GM12878 (cell line): ENCODE results near the gene GPSM1. TPM values are rescaled to one million over a fixed set of nuclear protein-coding genes. Genes with fewer than 3 reads are reported as not detected.

Source experiments
- ATAC-seq: fragments of 200-7000 bp; cut with Tn5 transposase; 3 replicates; pipeline ENCODE4 v1.9.1; 2020; ENCODE audit warnings: mild to moderate bottlenecking, moderate library complexity
- BruUV-seq: library from RNA; stranded (reverse); fragments of 400-500 nt; replicated peaks from 2 replicates; lab custom pipeline; 2021; lab: Mats Ljungman, UMichigan
- CTCF ChIA-PET: fragments of 300-600 bp; sonication (Branson Sonifier 250); formaldehyde crosslinking; extraction: SDS; loops from one replicate; lab custom pipeline; 2021; ENCODE audit warnings: inconsistent platforms; lab: Yijun Ruan, JAX
- POLR2A ChIA-PET: fragments of 350-600 bp; formaldehyde crosslinking; extraction: SDS; loops from one replicate; lab custom pipeline; 2021; ENCODE audit warnings: inconsistent platforms; lab: Charles Lee
- RAD21 ChIA-PET: fragments of 300-600 bp; sonication (Branson Sonifier 250); formaldehyde crosslinking; loops from one replicate; lab custom pipeline; 2023; ENCODE audit warnings: antibody characterized with exemption; ENCODE audit not compliant: unreplicated experiment; lab: Charles Lee
- SMC1A ChIA-PET: fragments of 300-600 bp; sonication (Branson Sonifier 250); formaldehyde crosslinking; loops from one replicate; lab custom pipeline; 2023; ENCODE audit not compliant: unreplicated experiment, uncharacterized antibody; lab: Charles Lee
- DNase-seq: peaks from one replicate; pipeline ENCODE4 v3.0.0-alpha.2; 2011; ENCODE audit warnings: low read depth, low spot score
- FAIRE-seq: peaks from 3 replicates; lab custom pipeline; 2011; peaks lifted over from hg19 to GRCh38; lab: Jason Lieb, UNC
- H2AFZ ChIP-seq: 2 replicates; pipeline ENCODE4 v1.6.0; 2011; ENCODE audit warnings: low read depth, low read length, control low read depth; ENCODE audit not compliant: control insufficient read depth
- H3K27ac ChIP-seq: 2 replicates; pipeline ENCODE4 v1.5.1; 2011; ENCODE audit warnings: control low read depth; ENCODE audit not compliant: control insufficient read depth, insufficient read depth
- H3K27me3 ChIP-seq, 2 experiments: replicated peaks in 1 of 2; 2 replicates each; pipeline versions ENCODE4 v1.6.0 to v1.6.1; 2011; ENCODE audit warnings: low read length in 1 of 2; ENCODE audit not compliant: control insufficient read depth in 2 of 2, insufficient read depth in 2 of 2
- H3K36me3 ChIP-seq, 2 experiments: 2 replicates each; pipeline ENCODE4 v1.5.1; 2011; ENCODE audit warnings: low read length in 1 of 2; ENCODE audit not compliant: control insufficient read depth in 2 of 2, insufficient read depth in 2 of 2
- H3K4me1 ChIP-seq: 2 replicates; pipeline ENCODE4 v1.6.1; 2011; ENCODE audit warnings: mild to moderate bottlenecking, low read length, moderate library complexity, mixed read lengths; ENCODE audit not compliant: control insufficient read depth, insufficient read depth
- H3K4me2 ChIP-seq: 2 replicates; pipeline ENCODE4 v1.6.0; 2011; ENCODE audit warnings: control low read depth; ENCODE audit not compliant: control insufficient read depth, insufficient read depth
- H3K4me3 ChIP-seq: fragments of 200-600 bp; sonication (generic); 2 replicates; pipeline ENCODE4 v1.5.1; 2016
- H3K79me2 ChIP-seq: 2 replicates; pipeline ENCODE4 v1.6.0; 2011; ENCODE audit warnings: low read length; ENCODE audit not compliant: control insufficient read depth, insufficient read depth
- H3K9ac ChIP-seq: 2 replicates; pipeline ENCODE4 v1.8.0; 2011; ENCODE audit warnings: low read length, control low read depth, mixed read lengths; ENCODE audit not compliant: control insufficient read depth, insufficient read depth
- H3K9me3 ChIP-seq: replicated peaks from 3 replicates; pipeline ENCODE4 v1.5.1; 2011; ENCODE audit warnings: mild to moderate bottlenecking, low read length; ENCODE audit not compliant: control insufficient read depth, insufficient read depth
- H4K20me1 ChIP-seq: 2 replicates; pipeline ENCODE4 v1.6.0; 2011; ENCODE audit not compliant: control insufficient read depth, insufficient read depth
- BCL11A ChIP-seq: IDR thresholded peaks from 2 replicates; pipeline ENCODE4 v1.6.1; 2011; ENCODE audit warnings: low read depth, low read length
- BCLAF1 ChIP-seq: fragments of 450-650 bp; IDR thresholded peaks from 2 replicates; pipeline ENCODE4 v1.6.1; 2017; ENCODE audit warnings: antibody characterized with exemption, mild to moderate bottlenecking, moderate library complexity
- SIX5 ChIP-seq: IDR thresholded peaks from 2 replicates; pipeline ENCODE4 v1.6.1; 2011; ENCODE audit warnings: mild to moderate bottlenecking, low read depth, low read length, moderate library complexity; ENCODE audit not compliant: severe bottlenecking
- SKIL ChIP-seq: fragments of 450-650 bp; IDR thresholded peaks from 2 replicates; pipeline ENCODE4 v1.6.1; 2017; ENCODE audit warnings: mild to moderate bottlenecking, low read depth, inconsistent platforms; ENCODE audit not compliant: poor library complexity, severe bottlenecking
- SMARCA5 ChIP-seq: fragments of 450-650 bp; IDR thresholded peaks from 2 replicates; pipeline ENCODE4 v1.6.1; 2017; ENCODE audit warnings: mild to moderate bottlenecking
- WGBS: methylation state at CpG from one replicate; pipeline ENCODE4 v1.1.6; 2016; ENCODE audit warnings: low lambda C conversion rate; ENCODE audit not compliant: insufficient replicate concordance, insufficient coverage; ENCODE audit errors: missing lambda C conversion rate; 5-methylcytosine and 5-hydroxymethylcytosine counted together
- in situ Hi-C: fragments of 300-500 bp; cut with MboI; formaldehyde crosslinking; loops from 9 replicates; pipeline ENCODE4 v1.14.3; 2018; ENCODE audit warnings: mixed read lengths
- intact Hi-C: fragments of 100-400 bp; cut with micrococcal nuclease; formaldehyde crosslinking; loops from one replicate; pipeline ENCODE4 v1.14.2; 2022; ENCODE audit not compliant: unreplicated experiment
- polyA plus RNA-seq, 11 experiments: library from polyadenylated mRNA; depleted of rRNA in 4 of 11; unstranded in 6 of 11; stranded (reverse) in 5 of 11; fragments of >200 nt; fragmentation: Nextera tagmentation in 4 of 11; fragmentation: Illumina TruSeq in 1 of 11; extraction: Ambion mirVana in 4 of 11; extraction: Trizol in 1 of 11; gene quantifications; 1 replicate in 1 of 11; 2 replicates in 10 of 11; pipeline versions ENCODE4 v1.2.1 to v1.2.3, GENCODE V29; 2011 to 2016; ENCODE audit warnings: inconsistent platforms in 2 of 11, missing spikeins in 2 of 11, low read depth in 1 of 11
- total RNA-seq, 4 experiments: library from RNA; depleted of rRNA in 3 of 4; stranded (reverse); fragments of >200 nt in 3 of 4; fragmentation: Illumina TruSeq in 1 of 4; extraction: Trizol in 1 of 4; gene quantifications; 2 replicates each; pipeline versions ENCODE4 v1.2.1 to v1.2.3, GENCODE V29; 2013 to 2021
- TF ChIP-seq, protein P1 (sequence below): IDR thresholded peaks from 2 replicates; pipeline ENCODE4 v1.6.1; 2012; ENCODE audit warnings: low read length, inconsistent platforms

Gene GPSM1
- total and polyA plus RNA-seq, 10 of the 15 experiments (the other 5 are each of a cell fraction or from before 2014, with no cell fraction given), result 0.04 to 0.10 (median 0.10) TPM; not detected in 7

GRCh38 chr9:136347472-136348256 lies 20.3 kb downstream of the GPSM1 start:
- TF ChIP-seq, protein P1, sequence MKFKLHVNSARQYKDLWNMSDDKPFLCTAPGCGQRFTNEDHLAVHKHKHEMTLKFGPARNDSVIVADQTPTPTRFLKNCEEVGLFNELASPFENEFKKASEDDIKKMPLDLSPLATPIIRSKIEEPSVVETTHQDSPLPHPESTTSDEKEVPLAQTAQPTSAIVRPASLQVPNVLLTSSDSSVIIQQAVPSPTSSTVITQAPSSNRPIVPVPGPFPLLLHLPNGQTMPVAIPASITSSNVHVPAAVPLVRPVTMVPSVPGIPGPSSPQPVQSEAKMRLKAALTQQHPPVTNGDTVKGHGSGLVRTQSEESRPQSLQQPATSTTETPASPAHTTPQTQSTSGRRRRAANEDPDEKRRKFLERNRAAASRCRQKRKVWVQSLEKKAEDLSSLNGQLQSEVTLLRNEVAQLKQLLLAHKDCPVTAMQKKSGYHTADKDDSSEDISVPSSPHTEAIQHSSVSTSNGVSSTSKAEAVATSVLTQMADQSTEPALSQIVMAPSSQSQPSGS, result no peak
- no peak for TF ChIP-seq SMARCA5
- TF ChIP-seq BCL11A, result no peak
- no peak for TF ChIP-seq SKIL
- TF ChIP-seq BCLAF1, result no peak
- no peak for TF ChIP-seq SIX5
- TF ChIP-seq, all 136 proteins: peak for 0
- no peak overlapping the region for H3K27ac ChIP-seq
- no peak overlapping the region for H2AFZ ChIP-seq
- FAIRE-seq, result no peak
- H3K36me3 ChIP-seq, result no peaks in the 10 kb centered on the region
- CTCF ChIA-PET, result no interaction called here
- 30% methylated on average over 27 of the region's 34 CpGs for WGBS
- RAD21 ChIA-PET, result no interaction called here
- H4K20me1 ChIP-seq, result no peaks in the 10 kb centered on the region
- no peak for ATAC-seq
- intact Hi-C loops (no loop called here), in situ Hi-C loops (no loop called here)
- no peaks in the 10 kb centered on the region for H3K4me1 ChIP-seq
- no TSS peak for BruUV-seq
- no peak for DNase-seq
- no peak overlapping the region for H3K4me3 ChIP-seq
- POLR2A ChIA-PET, result no interaction called here
- no peaks in the 10 kb centered on the region for H3K79me2 ChIP-seq
- no peaks in the 10 kb centered on the region for H3K9me3 ChIP-seq
- H3K9ac ChIP-seq, result no peak overlapping the region
- SMC1A ChIA-PET, result no interaction called here
- no peak overlapping the region for H3K4me2 ChIP-seq
- H3K27me3 ChIP-seq, result no peaks in the 10 kb centered on the region; a peak in 1 of 4 replicates
